ENCODE data around the gene ZNF526.

The ZNF526 gene

GRCh38 chr19:42216653-42217519 is 3.2 kb upstream of the ZNF526 start:
- peak in 37 of 42 donors; percentile 16 to 66 (median 44) for DNase-seq
- intact Hi-C loops (cut with DNase I): no loop called here

- intact Hi-C loops (cut with DNase I): no loop called here
- DNase-seq: peak; percentile 89 to 99 (median 96)
These were observed 2.3 kb upstream of the ZNF526 start, which contains the start of gene DEDD2 for GRCh38 chr19:42217520-42218437. TSS of gene DEDD2 (minus strand) at chr19:42217677. CDS start at chr19:42217007, 670 bp downstream.

DNA sequence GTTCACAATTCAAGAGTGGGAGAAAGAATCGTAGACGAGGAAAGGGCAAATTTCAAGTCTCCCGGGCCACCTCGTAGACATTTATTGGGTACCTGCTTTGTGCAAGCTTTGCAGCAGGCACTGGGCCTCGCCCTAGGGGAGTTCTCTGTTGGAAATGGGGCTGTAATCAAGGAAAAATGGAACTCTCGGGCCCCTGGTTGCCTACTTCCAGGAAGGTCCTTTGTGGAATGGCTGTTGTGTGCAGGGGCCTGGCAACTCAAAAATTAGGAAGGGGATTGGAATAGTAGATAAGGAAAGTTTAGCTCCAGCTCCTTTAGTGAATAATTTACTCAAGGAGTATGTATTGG is 612 bp downstream of the ZNF526 start:
- intact Hi-C loops (cut with DNase I): no loop called here
- DNase-seq: no peak

DNA sequence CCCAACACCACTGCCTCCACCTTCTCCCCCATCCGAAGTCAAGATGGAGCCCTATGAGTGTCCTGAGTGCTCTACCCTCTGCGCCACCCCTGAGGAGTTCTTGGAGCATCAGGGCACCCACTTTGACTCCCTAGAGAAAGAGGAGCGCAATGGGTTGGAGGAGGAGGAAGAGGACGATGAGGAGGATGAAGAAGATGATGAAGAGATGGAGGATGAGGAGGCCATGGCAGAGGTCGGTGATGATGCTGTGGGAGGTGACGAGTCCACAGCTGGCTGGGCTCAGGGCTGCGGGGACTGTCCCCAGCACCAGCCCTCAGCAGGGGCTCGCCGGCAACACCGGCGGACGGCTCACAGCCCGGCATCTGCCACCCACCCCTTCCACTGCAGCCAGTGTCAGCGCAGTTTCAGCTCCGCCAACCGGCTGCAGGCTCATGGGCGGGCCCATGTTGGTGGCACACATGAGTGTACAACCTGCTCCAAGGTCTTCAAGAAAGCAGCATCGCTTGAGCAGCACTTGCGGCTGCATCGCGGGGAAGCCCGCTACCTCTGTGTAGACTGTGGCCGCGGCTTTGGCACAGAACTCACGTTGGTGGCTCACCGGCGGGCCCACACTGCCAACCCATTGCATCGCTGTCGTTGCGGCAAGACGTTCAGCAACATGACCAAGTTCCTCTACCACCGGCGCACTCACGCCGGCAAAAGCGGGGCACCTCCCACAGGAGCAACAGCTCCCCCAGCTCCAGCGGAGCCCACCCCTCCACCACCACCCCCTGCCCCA is 5.0 kb downstream of the ZNF526 start:
- intact Hi-C loops (cut with DNase I): no loop called here
- DNase-seq: no peak

DNA sequence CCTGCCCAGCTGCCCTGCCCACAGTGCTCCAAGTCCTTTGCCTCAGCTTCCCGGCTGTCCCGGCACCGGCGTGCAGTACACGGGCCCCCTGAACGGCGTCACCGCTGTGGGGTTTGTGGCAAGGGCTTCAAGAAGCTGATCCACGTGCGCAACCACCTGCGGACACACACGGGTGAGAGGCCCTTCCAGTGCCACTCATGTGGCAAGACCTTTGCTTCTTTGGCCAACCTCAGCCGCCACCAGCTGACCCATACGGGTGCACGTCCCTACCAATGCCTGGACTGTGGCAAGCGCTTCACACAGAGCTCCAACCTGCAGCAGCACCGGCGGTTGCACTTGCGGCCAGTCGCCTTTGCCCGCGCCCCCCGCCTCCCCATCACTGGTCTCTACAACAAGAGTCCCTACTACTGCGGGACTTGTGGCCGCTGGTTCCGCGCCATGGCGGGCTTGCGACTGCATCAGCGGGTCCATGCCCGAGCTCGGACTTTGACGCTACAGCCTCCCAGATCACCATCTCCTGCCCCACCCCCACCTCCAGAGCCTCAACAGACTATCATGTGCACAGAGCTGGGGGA is 5.7 kb downstream of the ZNF526 start:
- intact Hi-C loops (cut with DNase I): no loop called here
- DNase-seq: no peak

GRCh38 chr19:42226886-42227285 is 6.8 kb downstream of the ZNF526 start:
- DNase-seq: no peak
- intact Hi-C loops (cut with DNase I): no loop called here

GRCh38 chr19:42228641-42229040 is 8.5 kb downstream of the ZNF526 start:
- DNase-seq: no peak
- intact Hi-C loops (cut with DNase I): no loop called here

DNA sequence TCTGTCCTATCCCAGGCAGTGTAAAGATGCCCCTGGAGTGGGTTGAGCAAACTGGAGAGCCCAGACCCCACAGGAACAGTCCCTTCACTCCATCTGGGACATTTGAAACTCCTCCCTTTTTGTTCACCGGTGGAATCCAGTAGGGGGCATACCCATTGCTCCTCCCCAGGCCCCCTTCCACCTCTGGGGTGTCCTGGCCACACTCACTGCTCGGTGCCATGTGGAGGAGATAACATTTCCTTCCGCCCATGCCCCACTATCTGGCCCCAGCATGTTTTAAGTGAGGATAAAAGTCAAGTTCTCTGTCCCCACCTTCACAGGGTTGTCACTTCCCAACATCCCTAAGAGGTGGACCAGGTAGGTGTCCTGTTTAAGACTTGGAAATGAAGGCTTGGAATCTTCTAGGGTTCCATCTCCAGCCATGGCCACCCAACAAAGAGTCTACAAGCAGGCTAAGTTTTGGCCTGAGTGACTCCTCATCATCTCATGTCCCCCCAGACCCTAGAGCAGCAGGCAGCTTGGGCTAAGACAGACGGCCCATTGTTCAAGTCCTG is 9.3 kb downstream of the ZNF526 start:
- intact Hi-C loops (cut with DNase I): no loop called here
- no peak for DNase-seq

- DNase-seq: no peak
These were observed 9.8 kb downstream of the ZNF526 start for GRCh38 chr19:42229855-42230351.

DNA sequence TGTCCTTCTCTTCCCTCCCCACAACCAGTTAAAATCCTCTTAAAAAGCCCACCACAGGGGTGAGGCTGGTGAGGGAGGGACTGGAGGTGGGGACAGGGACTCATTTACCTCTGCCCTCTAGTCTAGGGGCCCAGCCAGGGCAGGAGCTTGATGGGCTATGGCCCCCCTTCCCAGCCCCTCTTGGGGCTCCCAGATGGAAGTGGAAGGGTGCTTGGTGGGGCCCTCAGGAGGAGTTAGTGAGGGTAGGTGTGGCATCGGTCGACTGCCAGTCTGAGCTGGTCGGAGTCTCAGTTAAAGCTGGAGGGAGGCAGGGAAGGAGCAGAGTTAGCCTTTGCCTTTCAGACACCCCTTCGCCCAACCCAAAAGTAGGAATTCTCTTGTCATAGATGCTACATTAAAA is 10.5 kb downstream of the ZNF526 start:
- intact Hi-C loops (cut with DNase I): no loop called here
- no peak for DNase-seq

More at GRCh38 chr19:42229855-42230351, 9.8 kb downstream of the ZNF526 start:
- intact Hi-C loops (cut with DNase I): no loop called here

GRCh38 chr19:42232435-42232834 is 12.3 kb downstream of the ZNF526 start:
- no peak for DNase-seq
- intact Hi-C loops (cut with DNase I): no loop called here

GRCh38 chr19:42233106-42233505 is 13.0 kb downstream of the ZNF526 start:
- no peak for DNase-seq
- intact Hi-C loops (cut with DNase I): no loop called here

DNA sequence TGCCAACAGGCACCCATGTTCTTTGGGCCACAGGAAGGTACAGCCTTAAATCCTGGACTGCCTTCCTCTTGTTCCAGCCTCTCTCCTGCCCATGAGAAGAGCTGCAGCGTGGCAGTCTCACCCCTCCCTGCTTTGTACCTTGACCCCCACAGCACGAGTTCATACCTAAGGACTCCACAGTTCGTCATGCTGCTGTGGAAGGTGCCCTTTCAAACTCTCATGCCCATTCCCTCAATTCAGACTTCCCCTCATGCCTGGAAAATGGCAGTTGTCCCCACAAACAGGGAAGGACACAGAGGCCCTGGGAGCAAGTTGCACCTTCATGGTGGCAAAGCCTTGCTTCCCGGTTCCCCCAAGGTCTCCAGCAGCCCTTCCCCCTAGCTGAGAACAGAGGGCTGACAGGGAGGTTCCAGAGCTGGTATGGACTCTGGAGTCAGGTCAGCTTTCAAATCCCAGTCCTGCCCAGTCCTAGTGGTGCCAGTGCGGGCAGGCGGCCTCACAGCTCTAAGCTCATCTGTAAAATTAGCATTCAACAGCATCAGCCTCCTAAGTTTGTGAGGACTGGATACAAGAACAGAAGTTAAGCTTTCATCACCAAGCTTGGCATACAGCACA is 13.7 kb downstream of the ZNF526 start:
- intact Hi-C loops (cut with DNase I): no loop called here

DNA sequence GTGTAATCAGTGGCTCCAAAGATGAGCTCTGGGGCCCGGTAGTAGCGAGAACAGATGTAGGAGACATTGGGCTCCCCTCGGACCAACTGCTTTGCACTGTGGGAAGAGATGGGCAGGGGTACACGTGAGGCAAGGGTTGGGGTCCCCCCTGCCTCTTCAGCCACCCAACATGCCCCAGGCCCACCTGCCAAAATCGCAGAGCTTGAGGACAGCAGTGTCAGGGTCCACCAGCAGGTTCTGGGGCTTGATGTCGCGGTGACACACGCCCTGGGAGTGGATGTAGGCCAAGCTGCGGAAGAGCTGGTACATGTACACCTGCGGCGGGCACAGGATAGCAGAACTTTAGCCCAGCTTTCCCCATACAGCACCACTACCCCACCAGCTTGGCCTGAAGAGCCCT is 14.3 kb downstream of the ZNF526 start:
- no peak for DNase-seq
- intact Hi-C loops (cut with DNase I): no loop called here

More for the DNA sequence above, 13.7 kb downstream of the ZNF526 start:
- DNase-seq: no peak

DNA sequence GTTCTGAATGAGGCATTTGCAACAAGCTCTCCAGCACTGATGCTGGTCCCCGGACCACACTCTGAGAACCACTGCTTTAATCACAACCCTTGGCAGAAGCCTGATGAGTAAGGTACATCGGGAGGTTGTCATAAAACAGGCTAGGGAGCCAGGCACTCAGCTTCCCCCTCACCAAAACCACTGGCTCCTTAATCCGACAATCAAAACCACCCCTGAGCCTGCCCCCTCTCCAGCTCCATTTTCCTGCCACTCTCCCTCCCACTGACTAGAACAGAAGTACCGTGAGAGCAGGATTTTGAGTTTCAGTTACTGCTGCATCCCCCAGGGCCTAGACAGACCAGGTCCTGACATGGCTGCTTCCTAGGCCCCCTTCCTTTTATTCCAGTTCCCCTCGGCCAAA is 15.1 kb downstream of the ZNF526 start:
- intact Hi-C loops (cut with DNase I): no loop called here
- peak in 16 of 42 donors; percentile 24 to 71 (median 52) for DNase-seq

GRCh38 chr19:42239544-42240220 is 19.6 kb downstream of the ZNF526 start:
- intact Hi-C loops (cut with DNase I): loop anchor here (10.0 kb wide), 1 partner anchor 85 kb away; the partner anchor contains the start of gene MEGF8
- no peak for DNase-seq

DNA sequence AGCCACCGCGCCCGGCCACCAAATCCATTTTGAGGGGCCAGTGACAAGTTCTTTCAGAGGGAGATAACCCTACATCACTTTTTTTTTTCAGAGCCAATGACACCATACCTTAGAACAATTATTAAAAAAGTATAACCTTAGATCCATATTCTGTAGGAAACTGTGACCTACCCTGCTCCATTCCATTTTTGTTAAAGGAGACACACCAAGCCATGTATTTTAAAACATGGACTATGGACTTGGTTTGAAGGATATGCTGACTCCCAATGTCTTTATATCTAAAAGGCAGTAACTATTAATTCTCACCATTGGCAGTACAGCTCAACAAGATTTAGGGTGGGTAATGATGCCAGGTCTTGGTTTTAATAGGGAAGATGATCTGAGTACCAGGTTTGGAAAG is 21.2 kb downstream of the ZNF526 start:
- intact Hi-C loops (cut with DNase I): loop anchor here (10.0 kb wide), 1 partner anchor 84 kb away; the partner anchor contains the start of gene MEGF8
- no peak for DNase-seq

Data from head of caudate nucleus (tissue), 42 donors.